Measurements from ENCODE around the gene SLC49A3. TPM values are rescaled to one million over a fixed set of nuclear protein-coding genes. Genes with fewer than 3 reads are reported as not detected.
A peak's percentile ranks its signal among the peaks of the same experiment; 100 is the strongest.

The SLC49A3 gene
- total and polyA plus RNA-seq, 2 of the 4 experiments (the other 2 are of a cell fraction), result under 0.01 to 0.32 TPM

DNA sequence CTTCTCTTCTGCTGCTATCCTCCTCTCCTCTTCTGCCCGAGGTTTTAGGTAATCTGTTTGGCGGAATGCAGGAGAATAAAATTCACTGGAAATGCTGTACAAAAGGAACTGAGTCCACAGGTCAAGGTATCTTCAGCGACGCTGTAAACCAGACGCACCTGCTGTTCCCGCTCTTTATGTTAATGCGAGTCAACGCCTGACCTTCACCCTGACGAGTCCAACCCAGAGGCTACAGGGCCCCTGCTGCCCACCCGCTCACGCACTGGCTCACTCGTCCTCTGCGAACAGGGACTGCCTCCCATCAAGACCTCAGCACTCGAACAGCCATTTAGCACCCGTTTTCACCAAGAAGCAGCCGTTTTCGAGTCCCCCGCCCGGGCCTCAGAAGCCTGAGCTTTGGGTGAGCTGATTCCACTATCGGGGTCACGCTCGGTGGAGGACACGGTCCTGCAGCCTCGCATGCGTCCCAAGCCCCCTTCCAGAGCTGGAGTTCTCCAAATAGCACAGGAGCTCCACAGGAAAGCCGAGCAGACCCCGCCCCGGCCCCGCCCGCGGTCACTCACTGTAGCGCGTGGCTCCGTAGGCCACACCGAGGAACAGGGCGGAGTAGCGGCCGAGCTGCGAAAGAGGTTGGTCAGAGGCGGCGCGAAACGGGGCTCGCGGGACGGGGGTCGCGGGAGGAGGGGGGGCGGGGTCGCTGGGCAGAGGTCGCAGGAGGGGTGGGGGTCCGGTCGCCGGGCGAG, 15.4 kb downstream of the SLC49A3 start:
- Histone ChIP-seq H3K4me3 (ENCODE audit: insufficient read depth, low read depth, low read length) (peak overlapping the region; percentile 73), H4K91ac (ENCODE audit: insufficient read depth, low read depth, low read length) (peak overlapping the region; percentile 3; the same call in 1 of the 2 replicates), H2BK15ac (ENCODE audit: low read depth, low read length) (no peak overlapping the region), H3K27me3 (ENCODE audit: control insufficient read depth, insufficient read depth, low read length) (no peaks in the 10 kb centered on the region), H2AFZ (replicated peaks; ENCODE audit: low read length, poor library complexity) (peak overlapping the region; percentile 83), H3K18ac (ENCODE audit: low read depth, low read length) (no peak overlapping the region), H3K23ac (ENCODE audit: low read depth, low read length) (peak overlapping the region; percentile 50), H4K5ac (ENCODE audit: low read depth, low read length) (peak overlapping the region; percentile 75; the same call in 1 of the 2 replicates), H2BK120ac (ENCODE audit: low read depth, low read length) (no peak overlapping the region), H2AK5ac (ENCODE audit: low read depth, low read length) (peak overlapping the region; percentile 54), H2BK5ac (ENCODE audit: low read depth, low read length, poor library complexity, severe bottlenecking) (no peak overlapping the region), H3K9me1 (ENCODE audit: insufficient read depth, low read length) (peaks cover 7% of the 10 kb centered on the region; the same call in 1 of the 2 replicates), H3K14ac (replicated peaks; ENCODE audit: low read depth, low read length) (peak overlapping the region; percentile 17; the same call in 1 of the 2 replicates), H3K4me2 (ENCODE audit: low read depth, low read length) (peak overlapping the region; percentile 82), H3K56ac (ENCODE audit: extremely low read depth, insufficient read depth, low read length) (no peak overlapping the region), H4K20me1 (ENCODE audit: insufficient read depth, low read length) (no peaks in the 10 kb centered on the region), H4K8ac (ENCODE audit: low read depth in 2 of 2, low read length in 2 of 2) (peak overlapping the region; percentile 72 to 85), H3K9me3 (ENCODE audit: control insufficient read depth, insufficient read depth, low read length) (no peaks in the 10 kb centered on the region), H3K4me1 (ENCODE audit: control insufficient read depth, insufficient read depth, low read length) (peaks cover 9% of the 10 kb centered on the region), H3K27ac (ENCODE audit: insufficient read depth, low read length) (peak overlapping the region; percentile 60), H2BK20ac (ENCODE audit: low read depth, low read length) (no peak overlapping the region), H3K36me3 (ENCODE audit: control insufficient read depth, insufficient read depth, low read length) (peaks cover 17% of the 10 kb centered on the region), H3K79me1 (ENCODE audit: low read depth in 1 of 2, low read length in 2 of 2) (peaks cover 17 to 27% of the 10 kb centered on the region in 2 experiments; a peak in 3 of 4 replicates), H3K4ac (ENCODE audit: low read depth, low read length) (peak overlapping the region; percentile 33), H2AK9ac (replicated peaks; ENCODE audit: low read depth, low read length, poor library complexity) (peak overlapping the region; percentile 84), H3K9ac (ENCODE audit: low read depth, low read length) (peak overlapping the region; percentile 86)
- DNase-seq (no peak), ATAC-seq (ENCODE audit: low read depth) (peak; percentile 51)
- dilution Hi-C loops (cut with HindIII; ENCODE audit: low sequenced_read_pairs, unreplicated experiment), result no loop called here
- in situ Hi-C loops (cut with MboI; ENCODE audit: low sequenced_read_pairs), result no loop called here
- ChIA-PET CTCF (interaction anchor here (1.0 kb wide), 1 partner anchor 144 kb away, joined by 3 read pairs; no protein-coding TSS in a partner anchor), POLR2A (ENCODE audit: unreplicated experiment) (no interaction called here)
- TF ChIP-seq POLR2A (IDR thresholded peaks at IDR 0.05; ENCODE audit: low read depth, low read length) (no peak), BHLHE40 (IDR thresholded peaks at IDR 0.05; ENCODE audit: low read depth, low read length) (no peak), CHD1 (IDR thresholded peaks at IDR 0.05; ENCODE audit: low read depth, low read length) (no peak), MAFK (IDR thresholded peaks at IDR 0.05; ENCODE audit: low read depth, low read length) (no peak)
- TF ChIP-seq, protein P1, sequence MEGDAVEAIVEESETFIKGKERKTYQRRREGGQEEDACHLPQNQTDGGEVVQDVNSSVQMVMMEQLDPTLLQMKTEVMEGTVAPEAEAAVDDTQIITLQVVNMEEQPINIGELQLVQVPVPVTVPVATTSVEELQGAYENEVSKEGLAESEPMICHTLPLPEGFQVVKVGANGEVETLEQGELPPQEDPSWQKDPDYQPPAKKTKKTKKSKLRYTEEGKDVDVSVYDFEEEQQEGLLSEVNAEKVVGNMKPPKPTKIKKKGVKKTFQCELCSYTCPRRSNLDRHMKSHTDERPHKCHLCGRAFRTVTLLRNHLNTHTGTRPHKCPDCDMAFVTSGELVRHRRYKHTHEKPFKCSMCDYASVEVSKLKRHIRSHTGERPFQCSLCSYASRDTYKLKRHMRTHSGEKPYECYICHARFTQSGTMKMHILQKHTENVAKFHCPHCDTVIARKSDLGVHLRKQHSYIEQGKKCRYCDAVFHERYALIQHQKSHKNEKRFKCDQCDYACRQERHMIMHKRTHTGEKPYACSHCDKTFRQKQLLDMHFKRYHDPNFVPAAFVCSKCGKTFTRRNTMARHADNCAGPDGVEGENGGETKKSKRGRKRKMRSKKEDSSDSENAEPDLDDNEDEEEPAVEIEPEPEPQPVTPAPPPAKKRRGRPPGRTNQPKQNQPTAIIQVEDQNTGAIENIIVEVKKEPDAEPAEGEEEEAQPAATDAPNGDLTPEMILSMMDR (conservative IDR thresholded peaks at IDR 0.05; ENCODE audit: low read depth, low read length), result no peak
- 8% methylated on average over 5 of the region's 55 CpGs; no CpG with 5 or more reads in 1 of the 2 experiments for WGBS, 2 experiments (ENCODE audit: extremely low coverage in 2 of 2, insufficient read length in 1 of 2)
- BruUV-seq (replicated peaks), result no TSS peak
- intact Hi-C loops (cut with micrococcal nuclease), result loop anchor here (10.0 kb wide), 1 partner anchor 339 kb away; the partner anchor contains the start of gene ZNF141
